ENCODE data around the gene SUCO.

DNA sequence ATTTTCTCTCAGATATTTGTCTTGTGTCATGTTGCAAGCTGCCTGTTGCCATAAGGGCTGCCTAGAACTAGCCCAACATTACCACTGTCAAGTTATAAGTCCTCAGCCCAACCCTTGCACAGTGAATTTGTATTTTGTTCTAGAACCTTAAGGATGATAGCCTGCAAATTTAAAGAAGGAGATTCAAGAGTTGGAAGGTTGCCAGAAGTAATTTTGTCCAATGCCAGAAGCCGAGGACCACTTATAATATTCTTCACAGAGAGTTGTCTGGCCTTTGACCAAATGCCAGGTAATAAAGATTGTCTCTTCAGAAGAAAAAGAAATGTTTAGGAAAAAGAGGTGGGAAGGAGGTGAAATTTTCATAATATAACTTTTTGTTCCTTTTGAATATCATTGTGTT lies 40.5 kb upstream of the SUCO start:
- TF ChIP-seq CTCF (IDR thresholded peaks at IDR 0.05) (no peak), POLR2A (IDR thresholded peaks at IDR 0.05) (no peak), EP300 (IDR thresholded peaks at IDR 0.05) (no peak), POLR2AphosphoS5 (IDR thresholded peaks at IDR 0.05) (no peak)
